ENCODE results near the gene BNIP5.
"Not testable (repeated sequence)": the region's sequence is repeated elsewhere in the genome, so short reads cannot be mapped to it uniquely, and the experiment has no call there.

The BNIP5 gene

GRCh38 chr6:36368421-36368820, 31.7 kb upstream of the BNIP5 start:
- Histone ChIP-seq H3K4me2 (ENCODE audit: low read depth, low read length, poor library complexity, severe bottlenecking) (no peak overlapping the region), H3K79me2 (ENCODE audit: insufficient read depth, low read length) (no peaks in the 10 kb centered on the region)
- TF ChIP-seq CTCF (conservative IDR thresholded peaks at IDR 0.05; ENCODE audit: low read length) (no peak), EZH2phosphoT487 (IDR thresholded peaks at IDR 0.05; ENCODE audit: borderline replicate concordance) (no peak)

GRCh38 chr6:36367743-36368142, 31.1 kb upstream of the BNIP5 start:
- H3K36me3 ChIP-seq (ENCODE audit: insufficient read depth, low read length) = no peaks in the 10 kb centered on the region
- no peaks in the 10 kb centered on the region for H4K20me1 ChIP-seq (ENCODE audit: insufficient read depth, low read length, poor library complexity, severe bottlenecking)
- no peak overlapping the region for H3K4me2 ChIP-seq (ENCODE audit: low read depth, low read length, poor library complexity, severe bottlenecking)
- H3K9ac ChIP-seq (ENCODE audit: low read depth, low read length, poor library complexity, severe bottlenecking) = no peak overlapping the region
- H3K4me3 ChIP-seq (ENCODE audit: low read length, poor library complexity, severe bottlenecking) = no peak overlapping the region
- no peak overlapping the region for H2AFZ ChIP-seq (ENCODE audit: low read length)
- no peaks in the 10 kb centered on the region for H3K27me3 ChIP-seq (ENCODE audit: insufficient read depth, low read length, poor library complexity, severe bottlenecking)
- H3K9me3 ChIP-seq (ENCODE audit: insufficient read depth, low read depth, low read length) = no peaks in the 10 kb centered on the region
- H3F3A ChIP-seq (ENCODE audit: low read depth) = no peaks in the 10 kb centered on the region
- no peaks in the 10 kb centered on the region for H3K4me1 ChIP-seq (ENCODE audit: insufficient read depth, low read length, poor library complexity, severe bottlenecking)
- H3K79me2 ChIP-seq (ENCODE audit: insufficient read depth, low read length) = no peaks in the 10 kb centered on the region
- no peak for TF ChIP-seq CTCF (conservative IDR thresholded peaks at IDR 0.05; ENCODE audit: low read length)
- no peak for TF ChIP-seq EZH2phosphoT487 (IDR thresholded peaks at IDR 0.05; ENCODE audit: borderline replicate concordance)
- H3K9me2 ChIP-seq (replicated peaks; ENCODE audit: low read depth, low read length) = no peaks in the 10 kb centered on the region

More at GRCh38 chr6:36368421-36368820, 31.7 kb upstream of the BNIP5 start:
- Histone ChIP-seq H2AFZ (ENCODE audit: low read length) (no peak overlapping the region), H3K9me2 (replicated peaks; ENCODE audit: low read depth, low read length) (no peaks in the 10 kb centered on the region), H3K4me1 (ENCODE audit: insufficient read depth, low read length, poor library complexity, severe bottlenecking) (no peaks in the 10 kb centered on the region), H3K9me3 (ENCODE audit: insufficient read depth, low read depth, low read length) (no peaks in the 10 kb centered on the region), H3K4me3 (ENCODE audit: low read length, poor library complexity, severe bottlenecking) (no peak overlapping the region), H3K36me3 (ENCODE audit: insufficient read depth, low read length) (no peaks in the 10 kb centered on the region), H3K9ac (ENCODE audit: low read depth, low read length, poor library complexity, severe bottlenecking) (no peak overlapping the region), H4K20me1 (ENCODE audit: insufficient read depth, low read length, poor library complexity, severe bottlenecking) (no peaks in the 10 kb centered on the region), H3K27me3 (ENCODE audit: insufficient read depth, low read length, poor library complexity, severe bottlenecking) (no peaks in the 10 kb centered on the region), H3F3A (ENCODE audit: low read depth) (no peaks in the 10 kb centered on the region)

- H3K9me2 ChIP-seq (replicated peaks; ENCODE audit: low read depth, low read length) = no peaks in the 10 kb centered on the region
- no peaks in the 10 kb centered on the region for H3K79me2 ChIP-seq (ENCODE audit: insufficient read depth, low read length)
- H3K9me3 ChIP-seq (ENCODE audit: insufficient read depth, low read depth, low read length) = no peaks in the 10 kb centered on the region
- H3K36me3 ChIP-seq (ENCODE audit: insufficient read depth, low read length) = no peaks in the 10 kb centered on the region
- no peak overlapping the region for H3K9ac ChIP-seq (ENCODE audit: low read depth, low read length, poor library complexity, severe bottlenecking)
- H3K4me2 ChIP-seq (ENCODE audit: low read depth, low read length, poor library complexity, severe bottlenecking) = no peak overlapping the region
- H3K4me3 ChIP-seq (ENCODE audit: low read length, poor library complexity, severe bottlenecking) = no peak overlapping the region
- no peaks in the 10 kb centered on the region for H3F3A ChIP-seq (ENCODE audit: low read depth)
- no peak overlapping the region for H2AFZ ChIP-seq (ENCODE audit: low read length)
- no peaks in the 10 kb centered on the region for H3K27me3 ChIP-seq (ENCODE audit: insufficient read depth, low read length, poor library complexity, severe bottlenecking)
- TF ChIP-seq CTCF (conservative IDR thresholded peaks at IDR 0.05; ENCODE audit: low read length) = no peak
- no peak for TF ChIP-seq EZH2phosphoT487 (IDR thresholded peaks at IDR 0.05; ENCODE audit: borderline replicate concordance)
- H3K4me1 ChIP-seq (ENCODE audit: insufficient read depth, low read length, poor library complexity, severe bottlenecking) = no peaks in the 10 kb centered on the region
- H4K20me1 ChIP-seq (ENCODE audit: insufficient read depth, low read length, poor library complexity, severe bottlenecking) = no peaks in the 10 kb centered on the region
Observed at GRCh38 chr6:36364669-36365479, 28.2 kb upstream of the BNIP5 start.

- not testable (repeated sequence) for H3K9me2 ChIP-seq (replicated peaks; ENCODE audit: low read depth, low read length); H3K9me3 ChIP-seq (ENCODE audit: insufficient read depth, low read depth, low read length); H3K9ac ChIP-seq (ENCODE audit: low read depth, low read length, poor library complexity, severe bottlenecking); H3K4me3 ChIP-seq (ENCODE audit: low read length, poor library complexity, severe bottlenecking); H3K27me3 ChIP-seq (ENCODE audit: insufficient read depth, low read length, poor library complexity, severe bottlenecking); H3K36me3 ChIP-seq (ENCODE audit: insufficient read depth, low read length); H3F3A ChIP-seq (ENCODE audit: low read depth); H4K20me1 ChIP-seq (ENCODE audit: insufficient read depth, low read length, poor library complexity, severe bottlenecking); H3K4me1 ChIP-seq (ENCODE audit: insufficient read depth, low read length, poor library complexity, severe bottlenecking); H2AFZ ChIP-seq (ENCODE audit: low read length); H3K4me2 ChIP-seq (ENCODE audit: low read depth, low read length, poor library complexity, severe bottlenecking); H3K79me2 ChIP-seq (ENCODE audit: insufficient read depth, low read length)
Observed at GRCh38 chr6:36364061-36364635, 27.5 kb upstream of the BNIP5 start.

- not testable (repeated sequence) for H3K4me3 ChIP-seq (ENCODE audit: low read length, poor library complexity, severe bottlenecking); H3K4me2 ChIP-seq (ENCODE audit: low read depth, low read length, poor library complexity, severe bottlenecking); H2AFZ ChIP-seq (ENCODE audit: low read length)
Observed at GRCh38 chr6:36363371-36363752, 26.7 kb upstream of the BNIP5 start.

More at GRCh38 chr6:36363371-36363752, 26.7 kb upstream of the BNIP5 start:
- not testable (repeated sequence) for H3K4me1 ChIP-seq (ENCODE audit: insufficient read depth, low read length, poor library complexity, severe bottlenecking); H3K9me2 ChIP-seq (replicated peaks; ENCODE audit: low read depth, low read length); H3K9me3 ChIP-seq (ENCODE audit: insufficient read depth, low read depth, low read length); H3K79me2 ChIP-seq (ENCODE audit: insufficient read depth, low read length); H3F3A ChIP-seq (ENCODE audit: low read depth); H4K20me1 ChIP-seq (ENCODE audit: insufficient read depth, low read length, poor library complexity, severe bottlenecking); H3K27me3 ChIP-seq (ENCODE audit: insufficient read depth, low read length, poor library complexity, severe bottlenecking); H3K9ac ChIP-seq (ENCODE audit: low read depth, low read length, poor library complexity, severe bottlenecking); H3K36me3 ChIP-seq (ENCODE audit: insufficient read depth, low read length)
